ENCODE data around the gene TRRAP. TPM values are rescaled to one million over a fixed set of nuclear protein-coding genes. Genes with fewer than 3 reads are reported as not detected.

TRRAP gene
- total and polyA plus RNA-seq, 2 of the 8 experiments (the other 6 are each of a cell fraction or from before 2014, with no cell fraction given) = 21.7 to 48.6 TPM

DNA sequence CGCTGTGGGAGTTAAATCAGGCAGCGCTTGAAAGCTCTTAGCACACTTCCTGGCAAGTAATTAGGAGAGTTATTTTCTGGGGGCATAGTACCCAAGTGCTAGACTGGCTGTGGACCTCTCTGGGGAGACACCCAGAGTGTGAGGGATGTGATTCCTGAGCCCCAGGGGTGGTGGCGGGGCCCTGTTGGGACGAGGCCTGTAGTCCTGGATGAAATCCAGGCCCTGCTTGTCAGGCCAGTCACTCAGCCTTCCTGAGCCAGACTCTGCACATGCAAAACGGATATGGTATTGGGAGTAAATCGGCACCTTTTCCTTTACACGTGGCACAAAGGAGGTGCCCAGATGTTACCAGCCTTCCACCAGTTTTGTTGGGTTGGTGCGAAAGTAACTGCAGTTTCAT is 31.2 kb downstream of the TRRAP start (continued):
- TF ChIP-seq, protein P1, sequence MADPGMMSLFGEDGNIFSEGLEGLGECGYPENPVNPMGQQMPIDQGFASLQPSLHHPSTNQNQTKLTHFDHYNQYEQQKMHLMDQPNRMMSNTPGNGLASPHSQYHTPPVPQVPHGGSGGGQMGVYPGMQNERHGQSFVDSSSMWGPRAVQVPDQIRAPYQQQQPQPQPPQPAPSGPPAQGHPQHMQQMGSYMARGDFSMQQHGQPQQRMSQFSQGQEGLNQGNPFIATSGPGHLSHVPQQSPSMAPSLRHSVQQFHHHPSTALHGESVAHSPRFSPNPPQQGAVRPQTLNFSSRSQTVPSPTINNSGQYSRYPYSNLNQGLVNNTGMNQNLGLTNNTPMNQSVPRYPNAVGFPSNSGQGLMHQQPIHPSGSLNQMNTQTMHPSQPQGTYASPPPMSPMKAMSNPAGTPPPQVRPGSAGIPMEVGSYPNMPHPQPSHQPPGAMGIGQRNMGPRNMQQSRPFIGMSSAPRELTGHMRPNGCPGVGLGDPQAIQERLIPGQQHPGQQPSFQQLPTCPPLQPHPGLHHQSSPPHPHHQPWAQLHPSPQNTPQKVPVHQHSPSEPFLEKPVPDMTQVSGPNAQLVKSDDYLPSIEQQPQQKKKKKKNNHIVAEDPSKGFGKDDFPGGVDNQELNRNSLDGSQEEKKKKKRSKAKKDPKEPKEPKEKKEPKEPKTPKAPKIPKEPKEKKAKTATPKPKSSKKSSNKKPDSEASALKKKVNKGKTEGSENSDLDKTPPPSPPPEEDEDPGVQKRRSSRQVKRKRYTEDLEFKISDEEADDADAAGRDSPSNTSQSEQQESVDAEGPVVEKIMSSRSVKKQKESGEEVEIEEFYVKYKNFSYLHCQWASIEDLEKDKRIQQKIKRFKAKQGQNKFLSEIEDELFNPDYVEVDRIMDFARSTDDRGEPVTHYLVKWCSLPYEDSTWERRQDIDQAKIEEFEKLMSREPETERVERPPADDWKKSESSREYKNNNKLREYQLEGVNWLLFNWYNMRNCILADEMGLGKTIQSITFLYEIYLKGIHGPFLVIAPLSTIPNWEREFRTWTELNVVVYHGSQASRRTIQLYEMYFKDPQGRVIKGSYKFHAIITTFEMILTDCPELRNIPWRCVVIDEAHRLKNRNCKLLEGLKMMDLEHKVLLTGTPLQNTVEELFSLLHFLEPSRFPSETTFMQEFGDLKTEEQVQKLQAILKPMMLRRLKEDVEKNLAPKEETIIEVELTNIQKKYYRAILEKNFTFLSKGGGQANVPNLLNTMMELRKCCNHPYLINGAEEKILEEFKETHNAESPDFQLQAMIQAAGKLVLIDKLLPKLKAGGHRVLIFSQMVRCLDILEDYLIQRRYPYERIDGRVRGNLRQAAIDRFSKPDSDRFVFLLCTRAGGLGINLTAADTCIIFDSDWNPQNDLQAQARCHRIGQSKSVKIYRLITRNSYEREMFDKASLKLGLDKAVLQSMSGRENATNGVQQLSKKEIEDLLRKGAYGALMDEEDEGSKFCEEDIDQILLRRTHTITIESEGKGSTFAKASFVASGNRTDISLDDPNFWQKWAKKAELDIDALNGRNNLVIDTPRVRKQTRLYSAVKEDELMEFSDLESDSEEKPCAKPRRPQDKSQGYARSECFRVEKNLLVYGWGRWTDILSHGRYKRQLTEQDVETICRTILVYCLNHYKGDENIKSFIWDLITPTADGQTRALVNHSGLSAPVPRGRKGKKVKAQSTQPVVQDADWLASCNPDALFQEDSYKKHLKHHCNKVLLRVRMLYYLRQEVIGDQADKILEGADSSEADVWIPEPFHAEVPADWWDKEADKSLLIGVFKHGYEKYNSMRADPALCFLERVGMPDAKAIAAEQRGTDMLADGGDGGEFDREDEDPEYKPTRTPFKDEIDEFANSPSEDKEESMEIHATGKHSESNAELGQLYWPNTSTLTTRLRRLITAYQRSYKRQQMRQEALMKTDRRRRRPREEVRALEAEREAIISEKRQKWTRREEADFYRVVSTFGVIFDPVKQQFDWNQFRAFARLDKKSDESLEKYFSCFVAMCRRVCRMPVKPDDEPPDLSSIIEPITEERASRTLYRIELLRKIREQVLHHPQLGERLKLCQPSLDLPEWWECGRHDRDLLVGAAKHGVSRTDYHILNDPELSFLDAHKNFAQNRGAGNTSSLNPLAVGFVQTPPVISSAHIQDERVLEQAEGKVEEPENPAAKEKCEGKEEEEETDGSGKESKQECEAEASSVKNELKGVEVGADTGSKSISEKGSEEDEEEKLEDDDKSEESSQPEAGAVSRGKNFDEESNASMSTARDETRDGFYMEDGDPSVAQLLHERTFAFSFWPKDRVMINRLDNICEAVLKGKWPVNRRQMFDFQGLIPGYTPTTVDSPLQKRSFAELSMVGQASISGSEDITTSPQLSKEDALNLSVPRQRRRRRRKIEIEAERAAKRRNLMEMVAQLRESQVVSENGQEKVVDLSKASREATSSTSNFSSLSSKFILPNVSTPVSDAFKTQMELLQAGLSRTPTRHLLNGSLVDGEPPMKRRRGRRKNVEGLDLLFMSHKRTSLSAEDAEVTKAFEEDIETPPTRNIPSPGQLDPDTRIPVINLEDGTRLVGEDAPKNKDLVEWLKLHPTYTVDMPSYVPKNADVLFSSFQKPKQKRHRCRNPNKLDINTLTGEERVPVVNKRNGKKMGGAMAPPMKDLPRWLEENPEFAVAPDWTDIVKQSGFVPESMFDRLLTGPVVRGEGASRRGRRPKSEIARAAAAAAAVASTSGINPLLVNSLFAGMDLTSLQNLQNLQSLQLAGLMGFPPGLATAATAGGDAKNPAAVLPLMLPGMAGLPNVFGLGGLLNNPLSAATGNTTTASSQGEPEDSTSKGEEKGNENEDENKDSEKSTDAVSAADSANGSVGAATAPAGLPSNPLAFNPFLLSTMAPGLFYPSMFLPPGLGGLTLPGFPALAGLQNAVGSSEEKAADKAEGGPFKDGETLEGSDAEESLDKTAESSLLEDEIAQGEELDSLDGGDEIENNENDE (IDR thresholded peaks at IDR 0.05; ENCODE audit: insufficient replicate concordance, low read length) = no peak
- no peak for TF ChIP-seq EP300 (IDR thresholded peaks at IDR 0.05; ENCODE audit: borderline replicate concordance in 1 of 2, low read depth in 2 of 2, low read length in 2 of 2)
- TF ChIP-seq, protein P2, sequence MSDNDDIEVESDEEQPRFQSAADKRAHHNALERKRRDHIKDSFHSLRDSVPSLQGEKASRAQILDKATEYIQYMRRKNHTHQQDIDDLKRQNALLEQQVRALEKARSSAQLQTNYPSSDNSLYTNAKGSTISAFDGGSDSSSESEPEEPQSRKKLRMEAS (IDR thresholded peaks at IDR 0.05) = no peak
- no peak for TF ChIP-seq KDM1A (IDR thresholded peaks at IDR 0.05; ENCODE audit: borderline replicate concordance, low read length)
- TF ChIP-seq KDM4A (IDR thresholded peaks at IDR 0.05; ENCODE audit: low read depth, low read length, severe bottlenecking) = no peak
- TF ChIP-seq NRF1 (IDR thresholded peaks at IDR 0.05; ENCODE audit: low read depth, low read length) = no peak
- TF ChIP-seq, protein P3, sequence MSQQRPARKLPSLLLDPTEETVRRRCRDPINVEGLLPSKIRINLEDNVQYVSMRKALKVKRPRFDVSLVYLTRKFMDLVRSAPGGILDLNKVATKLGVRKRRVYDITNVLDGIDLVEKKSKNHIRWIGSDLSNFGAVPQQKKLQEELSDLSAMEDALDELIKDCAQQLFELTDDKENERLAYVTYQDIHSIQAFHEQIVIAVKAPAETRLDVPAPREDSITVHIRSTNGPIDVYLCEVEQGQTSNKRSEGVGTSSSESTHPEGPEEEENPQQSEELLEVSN (IDR thresholded peaks at IDR 0.05) = no peak
- TF ChIP-seq PHF8 (conservative IDR thresholded peaks at IDR 0.05; ENCODE audit: low read depth, low read length) = no peak
- no peak for TF ChIP-seq POLR2A (IDR thresholded peaks at IDR 0.05; ENCODE audit: control extremely low read depth in 1 of 2, low read depth in 2 of 2, low read length in 2 of 2)
- TF ChIP-seq RNF2 (IDR thresholded peaks at IDR 0.05; ENCODE audit: borderline replicate concordance, low read depth, low read length, missing control alignments, poor library complexity, severe bottlenecking) = no peak

Data from H1 (cell line).